ENCODE measurements around the gene SIGMAR1.

Gene SIGMAR1

DNA sequence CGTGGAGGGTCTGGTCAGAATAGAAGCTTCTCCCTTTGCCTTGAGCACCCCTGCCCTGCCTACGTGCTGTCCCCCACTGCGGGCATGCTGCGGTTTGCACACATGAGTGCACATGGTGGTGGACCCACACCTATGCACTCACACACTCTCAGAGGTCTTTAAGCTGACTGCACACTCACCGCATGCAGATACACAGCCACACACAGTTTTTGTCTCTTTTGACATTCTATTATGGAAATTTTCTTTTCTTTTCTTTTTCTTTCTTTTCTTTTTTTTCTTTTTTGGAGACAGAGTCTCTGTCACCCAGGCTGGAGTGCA is 8.1 kb downstream of the SIGMAR1 start:
- no peak for DNase-seq

DNA sequence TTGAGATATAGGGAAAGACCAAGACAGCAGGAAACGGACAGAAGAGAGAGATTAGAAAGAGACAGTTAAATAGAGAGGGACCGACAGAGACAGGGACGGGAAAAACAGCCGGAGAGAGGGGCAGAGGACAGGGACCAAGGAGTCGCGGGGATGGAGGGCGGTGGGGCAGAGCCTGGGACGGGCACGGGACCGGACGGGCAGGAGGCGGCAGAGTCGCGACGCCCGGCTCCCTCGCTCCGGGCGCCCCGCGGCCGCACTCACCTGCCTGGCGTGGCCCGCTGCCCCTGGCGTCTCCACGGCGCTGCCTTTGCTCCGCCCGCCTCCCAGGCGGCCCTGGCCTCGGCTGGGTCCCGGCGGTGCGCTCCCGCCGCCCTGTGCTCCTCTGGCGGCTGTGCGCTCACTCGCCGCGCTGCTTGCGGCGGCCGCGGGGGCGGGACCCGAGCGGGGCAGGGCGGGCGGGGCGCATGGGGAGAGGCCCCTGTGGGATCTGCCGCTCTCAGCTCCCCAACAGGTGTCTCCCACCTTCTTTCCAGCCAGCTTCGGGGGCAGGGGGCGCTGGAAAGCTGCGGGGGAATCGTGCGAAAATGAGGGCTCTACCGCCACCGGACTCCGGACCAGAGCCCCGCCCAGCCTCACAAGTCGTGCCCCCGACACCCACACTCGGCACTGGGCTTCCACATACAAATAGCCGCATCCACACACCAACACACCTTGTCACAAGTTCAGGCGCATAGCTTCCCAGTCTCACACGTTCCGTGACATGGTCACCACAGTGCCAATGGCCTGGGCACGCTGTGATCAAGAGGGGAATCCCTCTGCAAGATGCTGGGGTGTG is 8.7 kb downstream of the SIGMAR1 start, which contains the start of gene ARID3C:
TSS of gene ARID3C (minus strand) at position 411 of the 835 bp plus-strand sequence. CDS start 1,052 bp downstream, outside the sequence.
- DNase-seq: peak; percentile 24

DNA sequence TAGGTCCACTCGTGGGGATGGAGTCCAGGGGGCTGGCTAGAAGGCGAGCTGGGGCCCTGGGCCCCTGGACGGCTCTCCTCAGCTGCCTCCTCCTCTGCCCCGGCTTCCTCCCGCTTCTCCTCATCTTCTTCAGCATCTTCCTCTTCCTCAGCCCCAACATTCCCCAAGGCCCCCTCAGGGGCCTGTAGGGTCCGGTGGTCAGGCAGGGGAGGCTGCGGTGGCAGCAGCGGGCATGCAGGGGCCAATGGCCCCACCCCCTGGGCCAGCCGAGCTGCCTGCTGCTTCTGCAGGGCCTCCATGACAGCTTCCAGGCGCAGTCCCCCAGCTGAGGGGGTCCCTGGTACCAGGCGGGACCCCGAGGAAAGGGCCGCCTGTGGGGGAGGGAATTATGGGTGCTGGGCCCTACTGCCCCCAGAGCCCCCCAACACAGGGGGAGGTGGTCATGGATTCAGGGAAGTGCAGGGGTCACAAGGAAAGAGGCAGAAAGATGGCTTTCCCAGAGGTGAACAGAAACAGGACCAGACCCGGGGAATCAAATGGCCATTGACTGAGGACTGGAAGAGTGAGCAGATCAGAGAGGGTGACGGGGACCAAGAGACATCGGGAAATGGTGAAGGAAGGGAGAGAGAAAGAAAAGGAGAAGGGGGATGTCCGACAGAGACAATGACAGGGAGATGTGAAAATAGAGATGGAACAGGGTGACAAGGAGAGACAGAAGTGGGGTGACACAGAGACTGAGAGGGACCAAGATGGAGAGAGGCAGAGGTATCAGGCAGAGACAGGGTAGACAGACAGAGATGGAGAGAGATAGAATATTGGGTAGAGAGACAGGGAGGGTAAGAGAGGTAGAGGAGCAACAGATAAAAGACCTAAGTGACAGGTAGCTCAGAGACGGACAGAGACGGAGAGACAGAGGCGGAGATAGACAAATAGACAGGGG is 9.6 kb downstream of the SIGMAR1 start:
- no peak for DNase-seq

DNA sequence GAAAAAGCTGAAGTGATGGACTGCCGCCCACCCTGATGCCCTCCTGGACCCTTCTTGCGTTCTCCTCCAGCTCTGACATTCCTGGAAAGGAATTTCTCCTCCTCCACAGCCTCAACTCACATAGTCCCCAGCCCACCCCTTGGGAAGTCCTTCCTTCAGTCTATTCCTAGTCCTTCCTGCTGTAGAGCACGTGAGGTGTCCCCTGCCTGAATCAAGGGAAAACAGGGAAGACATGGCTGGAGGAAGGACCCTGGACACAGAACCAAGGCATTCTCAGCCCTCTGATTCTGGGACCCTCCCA is 12.5 kb downstream of the SIGMAR1 start:
- DNase-seq: no peak

DNA sequence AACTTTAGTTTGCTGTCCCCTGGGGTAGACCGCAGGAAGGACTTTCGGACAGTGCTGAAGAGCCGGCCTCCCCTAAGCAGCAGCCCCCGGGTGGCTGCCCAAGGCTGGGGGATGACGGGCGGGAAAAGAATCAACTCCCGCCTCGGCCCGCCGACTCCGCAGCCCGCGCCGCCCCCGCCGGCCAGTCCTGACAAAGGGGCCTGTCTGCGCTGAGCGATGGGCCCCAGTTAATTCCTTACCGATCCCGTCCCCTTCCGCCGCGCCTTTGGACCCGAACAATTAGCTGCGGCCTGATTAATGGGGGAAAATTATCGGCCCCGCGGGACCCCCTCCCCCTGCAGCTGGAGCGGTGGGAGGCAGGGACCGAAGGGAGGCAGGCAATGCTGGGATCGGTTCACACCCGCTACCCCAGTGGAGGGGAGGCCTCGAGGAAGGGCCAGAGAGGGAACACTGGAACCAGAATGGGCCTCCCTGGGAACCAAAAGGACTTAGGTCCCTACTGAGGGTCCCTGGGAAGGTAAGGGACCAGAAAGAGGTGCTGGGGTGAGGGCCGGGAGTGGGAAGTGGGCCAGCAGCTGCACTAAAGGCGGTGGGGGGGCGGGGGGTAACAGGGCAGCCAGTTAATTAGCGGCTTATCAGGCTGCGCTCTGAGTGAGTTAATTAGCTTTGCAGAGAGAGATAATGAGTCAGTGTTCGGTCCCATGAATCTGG is 13.0 kb downstream of the SIGMAR1 start:
- DNase-seq: no peak

DNA sequence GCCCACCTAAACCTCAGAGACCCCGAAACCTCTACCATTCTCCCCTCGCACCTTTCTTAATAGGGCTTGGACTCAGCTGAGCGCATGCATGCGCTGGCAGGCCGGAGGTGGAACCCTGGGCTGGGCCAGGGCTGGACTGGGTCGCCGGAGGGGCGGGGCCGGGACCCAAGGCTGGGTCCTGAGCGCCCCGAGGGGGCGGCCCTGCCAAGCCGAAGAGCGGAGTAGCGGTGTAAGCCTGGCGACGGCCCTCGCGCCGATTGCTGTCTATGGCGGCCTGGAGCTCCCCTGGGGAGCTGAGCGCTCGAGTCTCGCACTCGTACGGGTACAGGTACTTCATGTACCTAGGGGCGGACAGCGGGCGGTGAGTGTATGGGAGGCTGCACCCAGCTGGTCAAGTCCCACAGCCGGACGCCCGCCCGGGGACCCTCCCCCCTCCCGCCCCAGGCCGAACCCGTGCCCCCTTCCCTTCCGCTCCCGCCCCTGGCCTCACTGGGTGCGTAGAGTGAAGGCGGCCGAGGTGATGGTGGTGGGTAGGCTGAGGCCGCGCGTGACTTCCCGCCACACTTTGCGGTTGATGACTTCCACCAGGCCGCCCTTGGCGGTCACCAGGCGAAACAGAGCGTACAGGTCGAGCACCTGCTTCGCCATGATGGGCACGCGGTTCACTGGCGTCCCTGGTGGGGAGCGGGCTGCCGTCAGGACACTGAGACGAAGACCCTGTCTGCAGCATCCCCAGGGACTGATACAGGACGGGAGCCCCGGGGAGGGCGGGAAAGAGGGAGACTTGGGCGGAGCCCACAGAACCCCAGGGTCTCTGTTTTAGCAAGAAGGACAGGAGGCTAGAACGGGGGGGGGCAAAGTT is 14.0 kb downstream of the SIGMAR1 start:
- no peak for DNase-seq

DNA sequence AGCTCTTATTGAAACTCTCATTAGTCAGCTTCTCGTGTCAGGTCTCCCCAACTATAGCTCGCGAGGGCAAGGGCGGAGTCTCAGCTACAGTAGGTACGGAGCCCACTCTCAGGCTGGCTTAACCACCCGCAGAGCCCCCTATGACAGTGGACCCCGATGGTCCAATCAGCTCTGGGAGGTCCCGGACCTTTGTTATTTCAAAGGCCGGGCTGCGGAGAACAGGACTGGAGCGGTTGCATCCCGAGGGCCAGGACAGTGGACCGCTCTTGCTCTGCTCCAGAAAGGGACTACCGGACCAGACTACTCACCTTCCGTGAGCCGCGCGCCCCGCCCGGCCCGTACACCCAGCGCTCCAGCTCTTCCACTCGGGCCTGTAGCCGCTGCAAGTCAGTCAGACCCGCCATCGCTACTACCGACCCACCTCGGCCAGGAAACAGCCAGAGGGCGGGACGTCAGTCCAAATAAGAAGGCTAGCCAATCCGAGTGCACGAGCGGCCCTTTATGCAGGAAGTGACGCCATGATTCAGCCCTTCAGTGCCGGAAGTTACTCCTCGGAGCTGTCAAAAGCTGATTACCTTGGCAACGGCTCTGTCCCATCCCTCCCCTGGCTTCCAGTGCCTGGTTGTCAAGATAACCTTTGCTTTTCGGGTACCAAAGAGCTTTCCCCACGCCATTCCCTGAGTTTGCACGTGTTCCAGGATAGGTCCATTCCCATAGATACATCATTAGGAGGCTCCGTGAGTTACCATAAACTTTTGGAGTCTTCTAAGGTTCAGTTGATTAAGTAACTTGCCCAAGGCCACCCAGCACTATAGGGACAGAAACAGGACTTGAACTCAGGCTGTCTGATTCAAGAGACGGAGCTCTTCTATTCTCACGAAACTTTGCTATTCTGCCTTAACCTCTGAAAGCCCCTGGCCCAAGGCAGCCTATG is 17.3 kb downstream of the SIGMAR1 start, which contains the start of gene DCTN3:
TSS of gene DCTN3 (minus strand) at position 435 of the 934 bp plus-strand sequence. CDS start at position 404, 31 bp downstream.
- peak; percentile 47 for DNase-seq

DNA sequence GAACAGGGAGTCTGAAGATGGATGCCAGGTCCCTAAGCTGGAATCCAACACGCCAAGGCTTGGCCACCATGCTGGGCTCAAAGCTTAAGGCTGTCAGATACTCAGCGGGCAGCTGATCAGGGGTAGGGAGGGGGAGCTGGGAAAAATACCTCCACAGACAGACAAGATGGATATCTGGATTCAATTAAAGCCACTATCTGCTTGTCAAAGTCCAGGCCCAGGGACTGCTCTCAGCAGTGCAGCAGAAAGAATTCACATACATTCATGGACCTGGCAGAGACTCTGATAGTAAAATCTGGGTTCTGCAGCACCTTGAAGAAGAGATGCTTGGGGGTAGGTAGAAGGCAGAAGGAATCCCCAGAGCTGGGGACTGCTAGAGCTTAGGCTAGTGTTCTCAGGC is 22.5 kb downstream of the SIGMAR1 start:
- no peak for DNase-seq

DNA sequence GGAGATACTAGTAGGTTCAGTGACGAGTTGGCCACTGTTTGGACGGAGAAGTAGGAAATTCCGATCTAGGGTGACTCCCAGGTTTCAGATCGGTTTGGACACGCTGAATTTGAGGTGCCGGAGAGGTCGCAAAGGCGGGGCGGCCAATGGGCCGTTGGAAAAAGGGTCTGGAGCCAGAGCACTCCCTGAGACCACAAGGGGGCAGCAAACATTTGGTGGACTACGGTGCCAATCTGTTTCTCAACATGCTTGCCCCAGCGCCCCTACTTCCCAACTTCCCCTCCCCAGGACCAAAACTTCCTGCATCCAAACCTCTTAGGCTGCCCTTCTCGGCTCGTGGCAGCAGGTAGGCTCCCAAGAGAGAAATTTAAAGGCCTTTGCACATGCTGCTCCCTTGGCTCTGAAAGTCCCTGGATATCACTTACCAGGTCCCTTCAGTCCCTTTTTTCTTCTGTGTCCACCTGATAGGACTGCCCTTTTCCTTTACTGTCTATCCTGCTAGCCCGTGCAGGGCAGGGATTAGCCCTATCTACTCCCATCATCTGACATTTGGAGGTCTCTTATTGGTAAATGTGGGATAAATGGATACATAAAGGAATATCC is 24.7 kb downstream of the SIGMAR1 start:
- no peak for DNase-seq

DNA sequence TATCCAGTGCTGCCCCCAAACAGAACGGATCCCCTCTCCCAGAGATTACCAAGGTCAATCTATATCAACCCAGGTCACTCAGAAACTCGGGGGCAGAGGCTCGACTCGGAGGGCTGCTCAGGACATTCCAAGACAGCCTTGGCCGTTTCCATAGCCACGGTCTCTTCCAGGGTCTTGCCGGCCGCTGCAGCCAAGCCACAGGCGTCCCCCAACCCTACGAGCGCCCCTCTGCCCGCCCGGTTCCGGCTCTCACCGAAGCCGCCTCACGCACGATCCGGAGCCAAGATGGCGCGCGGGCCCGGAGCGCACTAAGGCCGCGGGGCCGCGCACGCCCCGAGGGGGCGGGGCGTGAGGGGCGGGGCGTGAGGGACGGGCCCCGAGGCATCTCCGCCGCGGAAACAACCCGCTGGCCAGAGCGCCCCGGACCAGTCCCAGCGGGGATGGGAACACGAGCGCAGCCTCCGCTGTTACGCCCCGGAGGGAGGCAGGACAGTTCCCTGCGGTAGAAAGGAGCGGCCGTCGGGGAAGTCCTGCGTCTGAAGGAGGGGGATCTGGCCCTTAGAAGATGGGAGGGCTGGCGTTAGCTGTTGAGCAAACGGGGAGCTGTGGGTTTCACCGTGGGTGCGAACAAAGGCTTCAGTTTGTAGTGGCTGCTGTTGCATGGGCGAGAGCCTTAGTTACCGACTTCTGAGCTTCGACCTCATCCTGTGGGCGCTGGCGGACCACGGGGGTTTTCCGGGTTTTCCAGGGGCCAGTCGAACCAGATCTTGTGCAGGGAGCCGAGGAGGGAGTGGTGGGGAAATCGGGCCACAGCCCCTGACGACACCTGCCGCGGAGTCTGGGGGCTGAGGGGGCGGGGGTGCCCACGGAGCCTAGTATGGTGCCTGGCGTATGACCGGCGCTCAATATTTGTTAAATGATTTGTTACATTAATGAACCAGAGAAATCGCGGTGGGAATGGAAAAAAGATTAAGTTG is 25.5 kb downstream of the SIGMAR1 start, which contains the start of gene RPP25L:
TSS of gene RPP25L (minus strand) at position 287 of the 977 bp plus-strand sequence. CDS start 801 bp downstream, outside the sequence.
- DNase-seq: peak; percentile 75

DNA sequence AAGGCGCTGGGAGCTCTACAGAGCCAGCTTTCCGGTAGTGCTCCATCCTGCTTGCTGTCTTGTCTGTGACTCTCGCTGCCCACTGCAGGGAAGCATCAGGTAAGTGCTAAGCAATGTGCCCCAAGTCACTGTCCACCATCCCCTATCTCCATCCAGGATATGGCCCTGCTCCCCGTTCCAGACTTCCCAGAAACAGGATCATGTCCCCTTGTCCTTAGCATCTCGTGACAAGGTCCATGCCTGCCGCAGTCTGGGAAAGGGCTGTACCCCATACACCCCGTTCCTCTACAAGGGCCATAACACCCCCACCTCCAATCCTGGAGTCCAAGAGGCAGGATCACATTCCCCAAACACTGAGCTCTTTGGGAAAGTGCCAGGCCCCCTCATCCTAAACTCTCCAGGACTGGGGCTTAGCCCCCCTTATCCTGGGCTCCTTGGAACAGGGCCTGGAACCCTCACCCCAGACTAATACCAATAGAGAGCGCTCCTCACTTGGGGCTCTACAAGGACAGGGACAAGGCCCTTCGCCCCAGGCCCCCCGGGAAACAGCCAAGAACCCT is 26.3 kb downstream of the SIGMAR1 start:
- no peak for DNase-seq

DNA sequence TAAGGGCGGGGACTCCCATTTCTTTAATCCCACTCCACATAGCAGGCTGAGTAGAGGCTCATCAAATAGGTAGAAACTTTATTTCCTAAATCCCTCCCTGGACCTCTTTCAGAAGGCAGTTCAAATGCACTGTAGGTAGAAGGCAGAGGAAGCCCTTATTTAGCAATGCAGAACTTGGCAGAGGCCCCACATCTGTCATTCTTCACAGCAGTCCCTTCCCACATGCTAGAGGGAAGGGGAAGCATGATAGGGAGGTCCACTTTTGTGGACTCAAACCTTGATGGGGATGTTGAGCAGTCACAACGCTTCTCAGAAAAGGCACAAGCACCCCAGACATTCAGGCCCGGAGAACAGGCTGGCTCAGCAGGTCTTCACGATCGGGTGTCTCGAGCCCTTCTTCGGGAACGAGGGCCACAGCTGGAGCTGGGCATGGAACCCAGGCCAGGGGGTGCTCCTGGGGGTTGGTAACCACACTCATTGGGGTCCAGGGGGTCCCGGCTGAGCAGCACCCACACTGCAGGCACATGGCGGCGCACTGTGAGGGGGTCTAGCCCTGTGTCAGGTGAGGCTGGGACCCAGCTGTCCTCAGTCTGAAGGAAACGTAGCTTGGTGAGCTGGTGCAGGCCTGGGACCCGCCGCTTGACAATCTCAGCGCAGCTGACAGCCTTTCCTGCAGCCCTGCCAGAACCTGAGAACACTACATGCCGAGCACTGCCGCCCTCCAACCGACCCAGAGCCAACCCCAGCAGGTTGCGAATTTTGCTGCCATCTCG is 27.0 kb downstream of the SIGMAR1 start:
- DNase-seq: no peak

DNA sequence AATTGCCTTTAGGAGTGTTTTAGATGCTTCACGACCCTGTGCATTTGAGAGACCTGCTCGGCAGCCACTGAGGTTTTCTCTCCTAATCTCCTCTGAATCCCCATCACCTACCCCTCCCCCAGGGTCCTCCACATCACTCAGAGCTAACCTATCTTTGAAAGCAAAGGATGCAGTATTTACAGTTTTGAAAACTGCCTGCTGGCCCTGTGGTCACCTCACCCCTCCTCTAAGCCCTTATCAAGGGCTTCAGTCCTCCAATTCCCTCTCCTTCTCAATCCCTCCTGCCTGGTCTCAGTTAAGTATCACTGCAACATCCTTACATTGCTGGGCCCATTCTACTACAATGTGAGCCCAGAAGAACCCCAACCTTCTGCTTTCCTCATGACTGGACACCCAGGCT is 30.3 kb downstream of the SIGMAR1 start:
- no peak for DNase-seq

DNA sequence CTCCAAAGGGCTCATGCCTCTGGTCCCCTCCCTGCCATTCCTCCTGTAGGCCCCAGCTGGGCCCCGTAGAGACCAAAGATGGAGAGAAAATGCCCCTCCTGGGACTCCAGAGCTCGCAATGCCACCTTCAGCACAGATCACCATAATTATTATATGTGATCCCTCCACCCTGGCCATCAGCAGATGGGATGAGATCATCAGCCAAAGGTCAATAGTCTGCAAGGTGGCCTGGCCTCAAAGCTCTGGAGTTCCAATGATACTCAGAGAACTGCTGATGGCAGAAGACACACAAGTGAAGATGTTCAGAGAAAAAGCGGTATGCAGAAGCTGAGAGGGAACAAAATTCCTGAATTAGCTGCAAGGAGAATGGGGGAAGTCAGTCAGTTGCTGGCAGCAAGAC is 30.7 kb downstream of the SIGMAR1 start:
- no peak for DNase-seq

DNA sequence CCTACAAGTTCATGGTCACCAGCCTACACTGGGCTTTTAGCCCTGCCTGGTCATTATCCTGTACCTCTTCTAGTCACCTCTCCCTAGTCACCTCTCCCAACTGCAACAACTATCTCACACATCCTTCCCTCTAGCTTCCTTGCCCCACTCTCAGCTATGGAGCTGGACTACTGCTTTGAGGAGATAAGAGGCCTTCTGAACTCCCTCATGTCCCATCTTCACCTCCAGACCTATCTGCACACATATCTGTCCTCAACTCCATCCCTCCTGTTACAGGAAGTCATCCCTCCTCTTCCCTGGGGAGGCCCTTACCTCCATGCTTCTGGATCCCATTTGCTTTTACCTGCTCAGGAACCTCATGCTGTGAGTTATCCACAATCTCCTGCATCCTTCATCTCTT is 31.4 kb downstream of the SIGMAR1 start:
- DNase-seq: no peak

DNA sequence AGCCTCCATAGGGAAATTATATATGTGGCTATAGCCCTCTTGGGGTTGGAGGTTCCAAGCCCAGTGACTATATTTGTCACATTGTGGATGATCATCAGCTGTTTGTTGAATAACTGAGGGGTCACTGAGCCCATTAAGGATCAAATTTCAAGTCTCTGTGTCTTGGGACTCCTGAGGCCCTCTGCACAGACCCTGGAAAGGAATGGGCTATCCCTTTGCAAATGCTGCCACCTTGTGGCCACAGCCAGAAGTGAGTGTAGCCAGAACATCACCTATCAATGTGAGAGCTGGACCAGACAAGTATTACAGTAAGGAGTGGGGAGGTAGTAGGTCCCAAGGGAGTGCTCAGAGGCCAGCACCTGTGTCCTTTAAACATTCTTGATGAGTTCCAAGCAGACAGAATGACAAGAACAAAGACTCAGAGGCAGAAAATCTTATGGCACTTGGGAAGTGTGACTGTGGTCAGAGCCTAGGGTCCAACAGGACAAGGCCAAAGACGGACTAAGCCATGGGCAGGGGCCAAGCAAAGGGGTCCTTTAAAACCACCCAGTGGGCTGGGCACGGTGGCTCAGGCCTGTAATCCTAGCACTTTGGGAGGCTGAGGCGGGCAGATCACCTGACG is 33.9 kb downstream of the SIGMAR1 start:
- no peak for DNase-seq

DNA sequence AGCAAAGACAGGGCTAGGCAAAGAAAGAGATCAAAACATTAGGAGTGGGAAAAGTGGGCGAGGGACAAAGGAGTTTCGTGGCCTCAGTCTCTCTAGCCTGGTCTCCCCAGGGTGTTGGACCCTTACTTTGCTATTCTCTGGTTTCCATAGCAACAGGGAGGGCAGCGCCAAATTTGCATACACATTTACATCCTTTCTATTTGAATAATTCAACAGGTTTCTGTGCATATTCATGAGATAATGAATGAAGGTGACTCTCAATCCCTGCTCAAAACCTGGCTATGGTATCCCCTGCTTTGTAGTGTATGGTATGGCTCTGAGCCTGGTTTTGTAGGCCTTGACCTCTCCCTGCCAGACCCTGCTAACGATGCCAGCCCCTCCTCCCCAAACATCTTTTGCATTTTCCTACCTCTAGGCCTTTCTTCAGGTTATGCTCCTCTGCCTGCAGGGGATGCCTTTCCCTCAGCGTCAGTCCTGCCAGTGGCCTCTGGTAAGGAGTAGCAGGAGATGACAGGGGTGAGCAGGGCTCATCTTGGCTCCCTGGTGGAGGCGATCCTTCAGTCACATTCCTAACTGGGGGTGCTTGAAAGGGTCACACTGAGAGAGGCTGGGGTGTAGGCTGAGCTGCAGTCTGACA is 35.5 kb downstream of the SIGMAR1 start:
- DNase-seq: no peak

All from activated gamma-delta T cell (primary cell).